ENCODE data around the gene TMEM255B.
A peak's percentile ranks its signal among the peaks of the same experiment; 100 is the strongest.

Gene TMEM255B

GRCh38 chr13:113768018-113768905 lies 9.2 kb downstream of the TMEM255B start:
- no peak for DNase-seq (ENCODE audit: low read depth)

DNA sequence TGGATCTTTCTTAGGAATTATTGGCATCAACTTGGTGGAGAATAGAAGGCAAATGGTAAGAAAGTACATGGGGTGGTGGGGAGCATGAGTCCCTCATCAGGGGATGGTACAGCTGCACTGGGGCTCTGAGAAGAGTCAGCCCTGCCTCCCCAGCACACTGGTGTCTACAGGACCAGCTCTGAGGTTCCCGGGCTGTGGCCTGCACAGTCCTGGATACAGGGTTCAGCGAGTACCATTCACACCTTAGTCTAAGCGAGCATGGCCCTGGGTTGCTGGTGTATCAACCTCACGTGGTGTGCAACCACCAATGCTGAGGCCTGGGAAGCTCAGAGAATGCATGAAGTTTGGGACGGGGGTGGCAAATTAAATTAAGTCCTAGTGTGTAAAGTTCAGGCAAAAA lies 10.1 kb downstream of the TMEM255B start:
- no peak for DNase-seq (ENCODE audit: low read depth)

DNA sequence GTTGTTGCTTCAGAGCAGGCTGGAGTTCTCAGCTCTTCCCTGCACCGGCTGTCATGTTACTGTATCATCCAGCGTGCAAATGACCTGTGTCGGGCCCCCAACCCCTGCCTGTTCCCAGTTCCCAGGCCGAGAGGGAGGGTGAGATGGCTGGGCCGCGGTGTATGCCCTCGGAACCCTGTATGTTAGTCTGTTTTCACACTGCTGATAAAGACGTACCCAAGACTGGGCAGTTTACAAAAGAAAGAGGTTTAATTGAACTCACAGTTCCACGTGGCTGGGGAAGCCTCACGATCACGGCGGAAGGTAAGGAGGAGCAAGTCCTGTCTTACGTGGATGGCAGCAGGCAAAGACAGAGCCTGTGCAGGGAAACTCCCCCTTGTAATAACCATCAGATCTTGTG lies 10.9 kb downstream of the TMEM255B start:
- no peak for DNase-seq (ENCODE audit: low read depth)

- no peak for DNase-seq (ENCODE audit: low read depth)
Observed at GRCh38 chr13:113770441-113770840, 11.4 kb downstream of the TMEM255B start.

GRCh38 chr13:113770937-113771336 lies 11.9 kb downstream of the TMEM255B start:
- no peak for DNase-seq (ENCODE audit: low read depth)

DNA sequence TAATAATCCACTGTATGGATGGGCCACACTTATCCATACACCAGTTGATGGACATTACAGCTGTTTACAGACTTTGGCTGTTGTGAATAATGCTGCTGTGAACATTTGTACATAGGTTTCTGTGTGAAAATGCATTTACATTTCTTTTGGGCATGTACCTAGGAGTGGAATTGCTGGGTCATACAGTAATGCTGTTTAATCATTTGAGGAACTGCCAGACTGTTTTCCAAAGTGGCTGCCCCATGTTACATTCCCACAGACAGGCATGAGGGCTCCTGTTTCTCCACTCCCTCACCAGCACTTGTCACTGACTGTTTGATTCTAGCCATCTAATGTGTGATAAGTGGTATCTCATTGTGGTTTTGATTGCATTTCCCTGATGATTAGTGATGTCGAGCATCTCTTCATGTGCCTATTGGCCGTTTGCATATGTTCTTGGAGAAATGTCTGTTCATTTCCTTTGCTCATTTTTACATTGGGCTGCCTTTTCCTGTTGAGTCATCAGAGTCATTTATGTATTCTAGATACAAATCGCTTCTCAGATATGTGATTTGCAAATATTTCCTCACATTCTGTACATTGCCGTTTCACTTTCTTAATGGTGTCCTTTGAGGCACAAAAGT lies 12.8 kb downstream of the TMEM255B start:
- DNase-seq (ENCODE audit: low read depth): no peak

- DNase-seq (ENCODE audit: low read depth): no peak
Observed at GRCh38 chr13:113774177-113775107, 15.4 kb downstream of the TMEM255B start.

DNA sequence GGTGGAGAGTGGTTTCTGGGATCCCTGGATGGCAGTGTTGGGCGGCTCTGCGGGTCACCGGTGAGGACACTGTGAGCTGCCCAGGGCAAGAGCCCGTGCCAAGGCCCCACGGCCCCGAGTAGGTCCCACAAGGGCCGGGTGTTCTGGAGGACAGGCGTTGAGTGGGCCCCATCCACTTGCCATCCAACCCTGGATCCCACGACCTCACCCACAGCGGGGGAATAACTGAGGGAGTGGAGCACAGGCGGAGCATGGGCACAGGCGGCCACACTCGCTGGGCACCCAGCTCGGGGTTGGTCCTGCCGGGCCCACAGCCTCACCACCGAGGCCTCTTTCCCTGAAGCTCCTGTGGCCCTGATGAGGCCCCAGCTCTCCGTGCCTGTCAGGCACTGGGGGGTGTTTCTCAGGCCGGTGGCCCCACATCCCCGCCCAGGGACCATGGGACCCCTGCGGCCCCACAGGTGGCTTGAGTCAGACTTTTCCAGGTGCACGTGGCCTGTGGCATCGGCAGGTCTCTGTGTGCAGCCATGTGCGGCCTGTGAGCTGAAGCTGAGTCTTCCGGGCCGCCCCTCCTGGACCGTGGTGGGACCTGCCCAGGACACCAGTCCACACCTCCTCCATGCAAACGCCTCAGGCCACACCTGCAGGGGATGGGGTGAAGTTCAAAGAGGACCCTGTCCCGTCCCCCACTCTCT lies 16.6 kb downstream of the TMEM255B start:
- no peak for DNase-seq (ENCODE audit: low read depth)

GRCh38 chr13:113776231-113777125 lies 17.5 kb downstream of the TMEM255B start:
- DNase-seq (ENCODE audit: low read depth): no peak

- DNase-seq (ENCODE audit: low read depth): no peak
Observed at GRCh38 chr13:113777311-113778260, 18.6 kb downstream of the TMEM255B start.

DNA sequence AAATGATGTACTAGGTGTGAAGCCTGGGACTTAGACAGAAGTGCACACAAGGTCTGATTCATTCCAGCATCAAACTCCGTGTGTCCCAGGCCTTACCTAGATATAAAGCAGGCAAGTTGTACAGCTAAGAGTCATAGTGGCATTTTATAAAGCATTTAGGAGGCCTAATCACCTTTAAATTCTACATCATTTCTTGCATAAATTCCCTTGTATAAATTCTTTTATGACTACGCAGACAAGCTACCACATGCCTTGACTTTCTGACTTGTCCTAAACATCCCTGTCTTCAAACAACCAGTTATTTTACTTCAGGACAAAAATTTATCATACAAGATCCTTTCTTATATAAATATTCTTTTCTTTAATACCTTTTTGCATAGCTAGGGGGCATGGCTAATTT lies 22.5 kb downstream of the TMEM255B start:
- DNase-seq (ENCODE audit: low read depth): no peak

DNA sequence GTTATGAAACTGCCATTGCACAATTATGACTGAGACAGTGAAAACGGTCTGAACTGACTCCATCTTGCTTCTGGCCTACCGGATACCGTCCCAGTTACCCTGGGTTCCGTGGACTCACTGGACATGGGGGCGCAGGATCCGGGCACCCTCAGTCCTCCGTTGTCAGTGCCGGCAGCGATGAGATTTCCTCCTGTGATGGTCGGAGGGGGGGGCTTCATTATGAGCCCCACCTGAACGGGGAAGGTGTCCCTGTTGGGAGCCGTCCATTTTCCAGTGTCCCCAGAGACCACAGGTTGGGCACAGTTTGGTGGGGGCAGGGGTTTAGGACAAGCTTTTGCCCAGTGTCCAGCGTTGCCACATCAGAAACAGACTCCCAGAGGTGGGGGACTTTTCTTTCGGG lies 23.4 kb downstream of the TMEM255B start:
- DNase-seq (ENCODE audit: low read depth): no peak

DNA sequence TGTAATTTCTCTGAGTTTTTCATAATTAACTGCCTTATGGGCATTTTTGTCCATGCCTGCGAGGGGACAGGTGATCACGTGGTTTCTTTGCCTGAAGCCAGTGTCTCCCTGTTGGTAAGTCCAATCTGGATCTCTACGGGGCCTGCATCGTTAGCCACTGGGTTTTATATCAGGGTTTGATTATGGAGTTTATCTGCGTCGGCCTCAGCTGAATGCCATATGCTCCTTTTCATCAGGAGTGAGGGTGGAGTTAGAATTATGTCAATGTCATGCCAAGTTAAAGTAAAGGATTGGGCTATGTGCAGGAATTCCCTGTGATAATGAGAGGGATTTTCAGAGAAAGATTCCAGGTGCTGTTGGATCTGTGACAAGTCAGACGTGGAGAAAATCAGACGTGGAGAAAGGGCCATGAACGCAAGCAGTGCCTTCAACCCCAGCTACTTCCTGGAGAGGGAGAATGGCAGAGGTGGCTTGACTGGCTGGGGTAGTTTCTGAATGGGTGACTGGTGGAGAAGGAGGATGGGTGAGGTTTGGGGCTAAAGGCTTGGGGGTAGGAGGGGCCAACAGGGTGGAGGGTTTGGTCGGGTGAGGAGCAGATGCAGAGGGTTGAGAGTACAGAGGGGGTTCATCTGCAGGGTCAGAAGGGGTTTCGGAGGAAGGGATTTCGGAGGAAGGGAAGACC lies 24.3 kb downstream of the TMEM255B start:
- no peak for DNase-seq (ENCODE audit: low read depth)

GRCh38 chr13:113783966-113784644 lies 25.1 kb downstream of the TMEM255B start:
- DNase-seq (ENCODE audit: low read depth): no peak

GRCh38 chr13:113784645-113785024 lies 25.6 kb downstream of the TMEM255B start:
- no peak for DNase-seq (ENCODE audit: low read depth)

GRCh38 chr13:113785051-113786010 lies 26.3 kb downstream of the TMEM255B start:
- DNase-seq (ENCODE audit: low read depth): peak; percentile 77

- DNase-seq (ENCODE audit: low read depth): no peak
Observed at GRCh38 chr13:113786262-113786841, 27.3 kb downstream of the TMEM255B start.
